A673 (cell line): ENCODE data around the gene GPR152. TPM values are rescaled to one million over a fixed set of nuclear protein-coding genes. Genes with fewer than 3 reads are reported as not detected.
"Not testable (repeated sequence)": the region's sequence is repeated elsewhere in the genome, so short reads cannot be mapped to it uniquely, and the experiment has no call there.

Source experiments
- BruUV-seq: library from RNA; stranded (reverse); fragments of 400-500 nt; replicated peaks from 2 replicates; lab custom pipeline; 2021; lab: Mats Ljungman, UMichigan
- CTCF ChIA-PET: fragments of 300-600 bp; sonication (Branson Sonifier 250); formaldehyde crosslinking; loops from one replicate; lab custom pipeline; 2022; ENCODE audit warnings: antibody characterized with exemption; lab: Charles Lee
- POLR2A ChIA-PET: fragments of 300-600 bp; sonication (Branson Sonifier 250); formaldehyde crosslinking; loops from one replicate; lab custom pipeline; 2022; ENCODE audit warnings: antibody characterized with exemption; ENCODE audit not compliant: low non-redundant PET; lab: Charles Lee
- DNase-seq: peaks from one replicate; pipeline ENCODE4 v3.0.0-alpha.2; 2015; ENCODE audit warnings: low spot score
- H3K27ac ChIP-seq: fragments of 200-600 bp; sonication (generic); 2 replicates; pipeline ENCODE4 v1.5.1; 2016; ENCODE audit warnings: mixed run types, low read depth, mild to moderate bottlenecking, mixed read lengths, antibody characterized with exemption, low read length; ENCODE audit not compliant: poor library complexity, severe bottlenecking
- H3K27me3 ChIP-seq: fragments of 200-600 bp; sonication (generic); replicated peaks from 2 replicates; pipeline ENCODE4 v1.6.1; 2017; ENCODE audit warnings: mixed run types, low read depth, mild to moderate bottlenecking, mixed read lengths, antibody characterized with exemption, low read length; ENCODE audit not compliant: insufficient read depth, poor library complexity
- H3K36me3 ChIP-seq: fragments of 200-600 bp; sonication (generic); 2 replicates; pipeline ENCODE4 v1.6.1; 2016; ENCODE audit warnings: mixed run types, mild to moderate bottlenecking, mixed read lengths, antibody characterized with exemption, low read length; ENCODE audit not compliant: insufficient read depth, poor library complexity, severe bottlenecking
- H3K4me1 ChIP-seq: fragments of 200-600 bp; sonication (generic); 2 replicates; pipeline ENCODE4 v1.6.1; 2017; ENCODE audit warnings: mixed run types, mild to moderate bottlenecking, mixed read lengths, antibody characterized with exemption, low read length; ENCODE audit not compliant: insufficient read depth, poor library complexity, severe bottlenecking
- H3K4me3 ChIP-seq: fragments of 200-600 bp; sonication (generic); 2 replicates; pipeline ENCODE4 v1.5.1; 2016; ENCODE audit warnings: low read depth, mixed run types, mild to moderate bottlenecking, mixed read lengths, low read length; ENCODE audit not compliant: poor library complexity, severe bottlenecking
- H3K9me3 ChIP-seq: fragments of 200-600 bp; sonication (generic); 2 replicates; pipeline ENCODE4 v1.6.1; 2016; ENCODE audit warnings: mixed run types, low read depth, mild to moderate bottlenecking, mixed read lengths, antibody characterized with exemption, low read length; ENCODE audit not compliant: poor library complexity, severe bottlenecking
- CTCF ChIP-seq: fragments of 300-800, 200-600 bp; sonication (generic); conservative IDR thresholded peaks from 2 replicates; pipeline ENCODE4 v1.5.1; 2017; ENCODE audit warnings: low read depth, mild to moderate bottlenecking, antibody characterized with exemption, low read length, moderate library complexity, mixed read lengths
- EZH2 ChIP-seq: fragments of 200-600 bp; sonication (generic); IDR thresholded peaks from 2 replicates; pipeline ENCODE4 v1.6.1; 2017; ENCODE audit warnings: borderline replicate concordance, low read depth, mild to moderate bottlenecking, mixed read lengths, antibody characterized with exemption, low read length; ENCODE audit not compliant: poor library complexity, severe bottlenecking
- intact Hi-C: fragments of 100-400 bp; cut with micrococcal nuclease; formaldehyde crosslinking; loops from one replicate; pipeline ENCODE4 v1.10.0; 2022; ENCODE audit not compliant: unreplicated experiment
- total RNA-seq: library from RNA; stranded (reverse); gene quantifications from 2 replicates; pipeline ENCODE4 v1.2.3, GENCODE V29; 2021

GPR152 gene
- total RNA-seq, 1 experiment from 2014 or later: not detected

DNA sequence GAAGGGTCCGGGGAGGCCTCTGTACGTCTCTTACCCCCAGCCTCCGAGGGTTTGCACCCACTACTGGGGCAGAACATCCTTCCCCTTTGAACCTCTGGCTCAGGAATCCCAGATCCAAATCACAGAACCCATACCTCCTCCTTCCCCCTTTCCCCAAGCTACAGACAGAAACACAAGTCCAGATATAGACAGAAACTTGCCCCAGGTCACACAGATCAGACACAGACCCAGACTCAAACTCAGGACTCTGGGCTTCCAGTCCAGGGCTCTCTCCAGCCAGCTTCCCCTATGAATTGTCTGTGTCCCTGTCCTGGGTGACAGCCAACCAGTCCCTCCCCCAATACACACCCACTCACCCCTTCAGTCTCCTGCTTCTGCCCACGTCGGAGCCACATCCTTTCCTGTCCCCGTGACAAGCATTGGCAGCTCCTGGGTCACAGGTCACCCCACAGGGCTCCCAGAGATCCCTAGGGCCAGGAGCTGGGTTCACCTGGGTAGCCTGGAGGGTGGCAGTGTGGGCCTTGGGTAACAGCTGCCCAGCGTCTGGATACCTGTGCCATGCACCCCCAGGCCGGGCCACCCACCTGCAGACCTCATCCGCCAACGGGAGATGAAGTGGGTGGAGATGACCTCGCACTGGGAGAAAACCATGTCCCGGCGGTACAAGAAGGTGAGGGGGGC lies 47.9 kb downstream of the GPR152 start:
- TF ChIP-seq CTCF (no peak), EZH2 (no peak)
- H3K36me3 ChIP-seq: peaks cover 7% of the 10 kb centered on the region
- peaks cover 15% of the 10 kb centered on the region for H3K4me1 ChIP-seq
- H3K9me3 ChIP-seq: no peaks in the 10 kb centered on the region
- CTCF ChIA-PET: no interaction called here
- no TSS peak for BruUV-seq
- no peak overlapping the region for H3K27ac ChIP-seq
- DNase-seq: no peak
- H3K27me3 ChIP-seq: no peaks in the 10 kb centered on the region
- POLR2A ChIA-PET: no interaction called here
- no peak overlapping the region for H3K4me3 ChIP-seq
- intact Hi-C loops: no loop called here

DNA sequence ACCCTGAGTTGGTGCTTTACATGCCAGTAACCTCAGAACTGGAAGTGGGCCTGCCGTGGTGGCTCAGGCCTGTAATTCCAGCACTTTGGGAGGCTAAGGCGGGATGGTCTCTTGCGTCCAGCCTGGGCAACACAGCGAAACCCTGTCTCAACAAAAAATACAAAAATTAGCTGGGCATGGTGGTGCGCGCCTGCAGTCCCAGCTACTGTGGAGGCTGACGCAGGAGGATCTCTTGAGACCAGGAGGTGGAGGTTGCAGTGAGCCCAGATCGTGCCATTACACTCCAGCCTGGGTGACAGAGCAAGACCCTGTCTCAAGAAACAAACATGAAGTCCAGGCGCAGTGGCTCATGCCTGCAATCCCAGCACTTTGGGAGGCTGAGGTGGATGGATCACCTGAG lies 49.4 kb downstream of the GPR152 start:
- DNase-seq, H3K4me3 ChIP-seq, BruUV-seq, CTCF ChIA-PET, H3K27me3 ChIP-seq, H3K9me3 ChIP-seq, H3K27ac ChIP-seq, intact Hi-C loops, POLR2A ChIA-PET: not testable (repeated sequence)
- H3K36me3 ChIP-seq: peaks cover 22% of the 10 kb centered on the region
- H3K4me1 ChIP-seq: peaks cover 15% of the 10 kb centered on the region

- H3K9me3 ChIP-seq, DNase-seq, intact Hi-C loops, H3K27me3 ChIP-seq, BruUV-seq: not testable (repeated sequence)
- Histone ChIP-seq H3K27ac (peak overlapping the region; percentile 78), H3K4me1 (peaks cover 15% of the 10 kb centered on the region), H3K4me3 (peak overlapping the region; percentile 7), H3K36me3 (peaks cover 30% of the 10 kb centered on the region)
- ChIA-PET POLR2A (interaction anchor here (0.6 to 0.8 kb wide), 3 partner anchors 10 to 100 kb away, joined by 3 to 7 read pairs (median 4); partner anchors contain the start of gene RAD9A), CTCF (interaction anchor here (0.5 to 1.5 kb wide), 16 partner anchors 10 to 370 kb away, joined by 3 to 18 read pairs (median 5); partner anchors contain the start of genes CDK2AP2, CLCF1 and RAD9A)
Measured at GRCh38 chr11:67402192-67402839, 50.2 kb downstream of the GPR152 start.

DNA sequence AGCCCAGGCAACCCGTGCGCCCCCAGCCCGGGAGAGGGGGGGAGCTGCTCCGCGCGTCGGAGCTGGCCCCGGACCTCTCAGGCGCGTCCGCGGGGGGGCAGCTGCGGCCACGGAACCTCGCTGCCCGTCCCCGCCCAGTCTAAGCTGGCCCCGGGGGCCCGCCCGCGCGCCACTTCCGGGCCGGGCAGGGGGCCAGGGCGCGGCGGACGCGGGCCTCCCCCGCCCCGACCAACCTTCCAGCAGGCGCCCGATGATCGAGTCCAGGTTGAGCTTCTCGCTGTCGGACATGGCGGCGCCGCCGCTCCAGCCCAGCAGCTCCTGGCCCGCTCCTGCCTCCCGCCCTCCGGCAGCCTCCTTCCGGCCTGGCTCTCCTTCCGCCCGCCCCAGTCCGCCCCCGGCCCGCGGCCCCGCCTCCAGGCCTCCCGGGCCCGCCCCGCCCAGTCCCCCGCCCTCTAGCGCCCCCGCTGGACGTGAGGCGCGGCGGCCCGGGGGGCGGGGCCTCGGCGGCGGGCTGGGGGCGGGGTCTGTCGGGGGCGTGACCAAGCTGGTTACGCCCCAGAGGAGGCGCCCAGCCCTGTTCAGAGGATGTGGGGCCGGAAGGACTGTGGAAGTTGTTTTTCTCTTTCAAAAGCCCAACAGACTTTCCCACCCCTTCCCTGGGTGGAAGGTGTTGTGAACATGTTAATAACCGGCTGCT lies 50.9 kb downstream of the GPR152 start, which contains the start of gene PPP1CA:
Gene PPP1CA (minus strand): TSS at position 364 of the 697 bp plus-strand sequence. CDS start 76 bp downstream, at position 288.
- H3K27ac ChIP-seq: peak within 1 kb of the TSS; percentile 95
- BruUV-seq: no TSS peak
- H3K36me3 ChIP-seq: peaks cover 37% of the 10 kb centered on the region
- H3K4me3 ChIP-seq: peak within 1 kb of the TSS; percentile 87
- POLR2A ChIA-PET: interaction anchor here (0.6 to 0.8 kb wide), 3 partner anchors 10 to 100 kb away, joined by 3 to 7 read pairs (median 4); partner anchors contain the start of gene RAD9A
- DNase-seq: peak; percentile 95
- TF ChIP-seq CTCF (no peak; the same call in 1 of the 2 replicates), EZH2 (no peak)
- CTCF ChIA-PET: interaction anchor here (0.5 to 1.5 kb wide), 23 partner anchors 10 to 369 kb away, joined by 3 to 18 read pairs (median 4); partner anchors contain the start of genes CDK2AP2, CLCF1, GPR152 and RAD9A
- peaks cover 20% of the 10 kb centered on the region for H3K4me1 ChIP-seq
- H3K9me3 ChIP-seq: no peaks in the 10 kb centered on the region
- no peaks in the 10 kb centered on the region for H3K27me3 ChIP-seq
- intact Hi-C loops: no loop called here
